Measurements from ENCODE around the gene UQCC2.

The UQCC2 gene

GRCh38 chr6:33747823-33748222 lies 36.3 kb upstream of the UQCC2 start:
- H3K4me1 Mint-ChIP-seq (ENCODE audit: low read depth) = peaks cover 3% of the 10 kb centered on the region
- H3K27ac Mint-ChIP-seq = no peak overlapping the region

GRCh38 chr6:33746651-33747100 lies 35.2 kb upstream of the UQCC2 start, which contains the start of gene IP6K3:
IP6K3 (minus strand) TSS chr6:33746905; CDS start chr6:33735476, 11,429 bp downstream.
- H3K27me3 Mint-ChIP-seq = peaks cover 2% of the 10 kb centered on the region

More at GRCh38 chr6:33747823-33748222, 36.3 kb upstream of the UQCC2 start:
- Mint-ChIP-seq H3K9me3 (ENCODE audit: low read depth) (no peaks in the 10 kb centered on the region), H3K36me3 (no peaks in the 10 kb centered on the region), H3K4me3 (no peak overlapping the region), H3K27me3 (no peaks in the 10 kb centered on the region)

DNA sequence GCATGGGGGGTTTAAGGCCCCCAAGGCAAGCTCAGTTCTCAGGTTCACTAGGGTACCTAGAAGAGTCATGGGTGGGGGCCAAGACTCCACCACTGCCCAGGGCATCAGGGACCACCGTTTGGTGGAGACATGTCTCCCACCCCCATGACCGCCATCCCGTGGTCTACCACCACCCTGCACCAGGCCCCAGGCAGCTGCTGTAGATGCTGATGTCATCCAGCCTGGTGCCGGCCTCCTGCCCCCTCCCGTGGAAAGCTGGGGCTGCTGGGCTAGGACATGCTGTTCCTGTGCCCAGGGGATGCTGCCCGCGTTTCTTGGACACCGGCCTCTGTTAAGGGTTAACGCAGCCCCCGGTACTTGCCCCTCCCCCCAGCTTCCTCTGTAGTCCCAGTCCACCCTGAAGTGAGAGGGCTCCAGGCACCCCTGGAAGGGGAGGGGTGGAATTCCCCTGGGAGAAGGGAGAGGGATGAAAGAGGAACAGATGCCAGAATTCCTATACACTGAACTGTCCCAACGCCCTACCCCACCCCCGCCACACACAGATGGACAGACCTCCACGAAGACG lies 34.6 kb upstream of the UQCC2 start:
- no peaks in the 10 kb centered on the region for H3K9me3 Mint-ChIP-seq (ENCODE audit: low read depth)
- no peaks in the 10 kb centered on the region for H3K36me3 Mint-ChIP-seq
- peaks cover 3% of the 10 kb centered on the region for H3K4me1 Mint-ChIP-seq (ENCODE audit: low read depth)
- H3K27ac Mint-ChIP-seq = no peak overlapping the region
- no peak overlapping the region for H3K4me3 Mint-ChIP-seq
- H3K27me3 Mint-ChIP-seq = peaks cover 2% of the 10 kb centered on the region

More at GRCh38 chr6:33746651-33747100, 35.2 kb upstream of the UQCC2 start, which contains the start of gene IP6K3:
- H3K36me3 Mint-ChIP-seq = no peaks in the 10 kb centered on the region
- H3K4me1 Mint-ChIP-seq (ENCODE audit: low read depth) = peaks cover 3% of the 10 kb centered on the region
- H3K27ac Mint-ChIP-seq = no peak within 1 kb of the TSS
- H3K4me3 Mint-ChIP-seq = no peak within 1 kb of the TSS
- H3K9me3 Mint-ChIP-seq (ENCODE audit: low read depth) = no peaks in the 10 kb centered on the region

DNA sequence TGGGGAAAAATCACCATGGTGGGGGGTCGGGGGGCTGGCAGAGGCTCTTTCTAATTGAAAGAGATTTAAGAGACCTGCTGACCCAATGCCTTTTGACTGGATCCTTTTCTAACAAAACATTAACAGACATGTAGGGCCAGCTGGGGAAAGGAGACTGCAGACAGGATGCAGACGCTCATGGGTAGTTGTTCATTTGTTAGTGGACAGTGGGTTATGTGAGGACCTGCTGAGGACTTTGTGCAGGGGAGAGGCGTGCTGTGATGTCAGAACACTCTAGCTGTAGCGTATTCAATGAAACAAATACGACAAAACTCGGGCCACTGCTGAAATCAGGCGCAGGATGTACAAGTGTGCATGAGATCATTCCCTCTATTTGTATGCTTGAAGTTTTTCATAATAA lies 34.0 kb upstream of the UQCC2 start:
- Mint-ChIP-seq H3K4me3 (no peak overlapping the region), H3K27ac (no peak overlapping the region), H3K27me3 (peaks cover 2% of the 10 kb centered on the region), H3K9me3 (ENCODE audit: low read depth) (no peaks in the 10 kb centered on the region), H3K4me1 (ENCODE audit: low read depth) (peaks cover 3% of the 10 kb centered on the region), H3K36me3 (no peaks in the 10 kb centered on the region)

DNA sequence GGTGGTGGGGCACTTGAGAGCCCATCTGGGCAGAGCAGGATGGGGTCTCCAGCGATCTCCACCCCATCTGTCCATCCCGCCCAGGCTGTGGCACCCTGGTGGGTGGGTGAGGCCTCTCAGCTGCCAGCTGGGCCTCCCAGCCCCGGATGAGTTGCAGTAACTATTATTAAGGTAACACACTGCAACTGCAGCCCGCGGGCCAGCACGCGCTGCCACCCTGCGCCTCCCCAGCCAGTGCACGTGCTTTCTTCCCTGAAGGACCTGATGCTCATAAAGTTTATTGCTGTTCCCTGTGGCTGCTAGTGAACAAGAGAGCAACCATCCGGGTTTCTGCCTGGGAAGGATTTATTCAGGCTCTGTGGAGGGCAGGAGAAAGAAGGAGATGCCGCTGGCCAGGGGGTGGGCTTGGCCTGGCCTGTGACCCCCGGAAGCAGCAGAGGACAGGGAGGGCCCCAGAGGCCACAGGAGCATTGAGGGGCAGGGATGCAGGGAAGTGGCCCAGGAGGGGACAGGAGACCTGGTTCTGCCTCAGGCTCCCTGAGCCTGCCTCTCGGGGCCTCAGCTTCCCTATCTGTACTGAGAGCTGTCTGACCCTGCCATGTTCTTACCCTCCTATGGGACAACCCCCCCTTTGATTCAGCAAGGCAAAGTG lies 33.5 kb upstream of the UQCC2 start:
- no peak overlapping the region for H3K4me3 Mint-ChIP-seq
- H3K27me3 Mint-ChIP-seq = peaks cover 2% of the 10 kb centered on the region
- H3K9me3 Mint-ChIP-seq (ENCODE audit: low read depth) = no peaks in the 10 kb centered on the region
- no peaks in the 10 kb centered on the region for H3K36me3 Mint-ChIP-seq
- peaks cover 3% of the 10 kb centered on the region for H3K4me1 Mint-ChIP-seq (ENCODE audit: low read depth)
- H3K27ac Mint-ChIP-seq = no peak overlapping the region

GRCh38 chr6:33744001-33744848 lies 32.7 kb upstream of the UQCC2 start:
- no peaks in the 10 kb centered on the region for H3K36me3 Mint-ChIP-seq
- peaks cover 2% of the 10 kb centered on the region for H3K27me3 Mint-ChIP-seq
- no peaks in the 10 kb centered on the region for H3K9me3 Mint-ChIP-seq (ENCODE audit: low read depth)
- H3K4me3 Mint-ChIP-seq = no peak overlapping the region
- H3K27ac Mint-ChIP-seq = no peak overlapping the region
- peaks cover 3% of the 10 kb centered on the region for H3K4me1 Mint-ChIP-seq (ENCODE audit: low read depth)

DNA sequence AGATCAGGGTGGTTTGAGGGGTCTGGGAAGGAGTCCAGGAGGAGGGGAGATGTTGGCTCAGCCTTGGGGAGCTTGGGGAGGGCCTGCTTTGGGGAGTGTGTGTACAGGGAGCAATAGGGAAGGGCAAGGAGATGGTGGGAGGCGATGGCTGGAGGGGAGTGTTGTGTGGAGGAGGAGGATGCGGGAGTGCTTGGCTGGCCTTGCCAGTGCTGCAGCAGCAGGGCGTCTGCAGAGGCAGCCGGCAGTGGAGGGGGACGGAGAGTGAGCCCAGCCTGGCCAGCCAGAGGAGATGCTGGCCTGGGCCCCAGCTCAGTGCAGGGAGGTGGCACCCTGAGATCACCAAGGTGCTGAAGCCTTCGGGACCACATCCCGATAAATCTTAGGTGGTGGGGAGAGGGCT lies 31.3 kb upstream of the UQCC2 start:
- Mint-ChIP-seq H3K27ac (no peak overlapping the region), H3K27me3 (peaks cover 2% of the 10 kb centered on the region), H3K4me1 (ENCODE audit: low read depth) (peaks cover 3% of the 10 kb centered on the region), H3K4me3 (no peak overlapping the region), H3K36me3 (no peaks in the 10 kb centered on the region), H3K9me3 (ENCODE audit: low read depth) (no peaks in the 10 kb centered on the region)

- Mint-ChIP-seq H3K4me3 (no peak overlapping the region), H3K27ac (no peak overlapping the region), H3K36me3 (no peaks in the 10 kb centered on the region), H3K9me3 (ENCODE audit: low read depth) (no peaks in the 10 kb centered on the region), H3K4me1 (ENCODE audit: low read depth) (peaks cover 3% of the 10 kb centered on the region), H3K27me3 (peaks cover 2% of the 10 kb centered on the region)
Observed at GRCh38 chr6:33742092-33742491, 30.6 kb upstream of the UQCC2 start.

DNA sequence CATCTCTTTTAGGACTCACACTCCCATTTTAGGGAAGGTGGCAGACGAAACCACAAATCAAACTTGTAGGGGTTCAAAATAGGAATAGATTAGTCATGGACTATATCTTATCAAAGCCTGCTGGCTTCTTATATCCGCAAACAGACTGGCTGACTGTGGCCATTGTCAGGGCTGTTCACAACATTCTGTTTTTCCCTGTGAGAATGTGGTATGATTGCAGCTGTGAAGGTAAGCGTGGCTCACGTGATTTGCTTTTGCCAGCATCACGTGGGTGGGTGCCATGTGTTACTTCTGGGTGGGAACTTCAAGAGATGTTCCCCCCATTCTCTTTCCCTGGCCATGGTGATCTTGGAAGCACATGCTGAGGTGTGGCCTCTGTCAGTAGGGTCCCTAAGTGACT lies 29.3 kb upstream of the UQCC2 start:
- H3K27ac Mint-ChIP-seq = no peak overlapping the region
- peaks cover 3% of the 10 kb centered on the region for H3K4me1 Mint-ChIP-seq (ENCODE audit: low read depth)
- no peaks in the 10 kb centered on the region for H3K9me3 Mint-ChIP-seq (ENCODE audit: low read depth)
- H3K27me3 Mint-ChIP-seq = peaks cover 2% of the 10 kb centered on the region
- H3K4me3 Mint-ChIP-seq = no peak overlapping the region
- H3K36me3 Mint-ChIP-seq = no peaks in the 10 kb centered on the region

GRCh38 chr6:33740204-33740608 lies 28.7 kb upstream of the UQCC2 start:
- Mint-ChIP-seq H3K27me3 (peaks cover 2% of the 10 kb centered on the region), H3K36me3 (no peaks in the 10 kb centered on the region), H3K27ac (no peak overlapping the region), H3K4me3 (no peak overlapping the region), H3K4me1 (ENCODE audit: low read depth) (peaks cover 3% of the 10 kb centered on the region), H3K9me3 (ENCODE audit: low read depth) (no peaks in the 10 kb centered on the region)

DNA sequence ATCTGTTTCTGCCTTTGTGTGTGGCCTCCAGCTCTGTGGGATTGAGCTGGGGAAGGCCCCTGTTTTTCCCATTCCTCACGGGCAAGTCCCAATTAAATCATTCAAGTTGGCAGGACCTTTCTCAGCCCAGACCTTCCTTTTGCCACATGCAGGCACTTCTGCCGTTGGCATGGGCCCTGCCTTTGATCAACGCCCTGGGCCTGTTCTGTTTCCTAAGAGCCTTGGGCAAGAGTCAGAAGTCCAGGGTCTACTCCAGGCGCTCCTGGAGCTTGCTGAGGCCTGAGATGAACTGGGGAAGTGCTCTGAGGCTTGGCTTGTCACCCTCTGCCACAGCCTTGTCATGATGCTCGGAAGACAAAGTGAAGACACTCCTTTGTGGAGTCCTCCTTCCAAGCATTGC lies 28.1 kb upstream of the UQCC2 start:
- H3K4me3 Mint-ChIP-seq = no peak overlapping the region
- no peak overlapping the region for H3K27ac Mint-ChIP-seq
- H3K36me3 Mint-ChIP-seq = no peaks in the 10 kb centered on the region
- H3K27me3 Mint-ChIP-seq = peaks cover 2% of the 10 kb centered on the region
- H3K9me3 Mint-ChIP-seq (ENCODE audit: low read depth) = no peaks in the 10 kb centered on the region
- H3K4me1 Mint-ChIP-seq (ENCODE audit: low read depth) = peaks cover 3% of the 10 kb centered on the region

- no peak overlapping the region for H3K27ac Mint-ChIP-seq
- H3K4me3 Mint-ChIP-seq = no peak overlapping the region
- peaks cover 2% of the 10 kb centered on the region for H3K27me3 Mint-ChIP-seq
- no peaks in the 10 kb centered on the region for H3K36me3 Mint-ChIP-seq
- no peaks in the 10 kb centered on the region for H3K4me1 Mint-ChIP-seq (ENCODE audit: low read depth)
- H3K9me3 Mint-ChIP-seq (ENCODE audit: low read depth) = no peaks in the 10 kb centered on the region
Observed at GRCh38 chr6:33738879-33739278, 27.4 kb upstream of the UQCC2 start.

DNA sequence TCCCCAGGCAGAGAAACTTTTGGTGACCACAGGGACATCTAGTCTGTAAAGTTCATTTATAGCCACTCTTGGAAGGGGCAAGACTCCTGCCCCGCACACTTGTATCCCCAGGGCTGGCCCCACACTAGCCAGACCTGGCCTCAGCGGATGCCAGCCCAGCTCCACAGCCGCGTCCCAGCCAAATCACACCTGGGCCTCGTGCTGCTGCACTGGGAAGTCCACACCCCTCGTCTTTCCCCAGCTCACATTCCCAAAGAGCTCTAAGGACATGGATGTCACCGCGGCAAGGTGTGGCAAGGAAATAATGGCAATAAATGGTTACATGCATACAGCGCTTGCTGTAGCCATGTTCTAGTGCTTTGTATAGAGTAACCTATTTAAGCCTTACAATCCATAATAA lies 26.7 kb upstream of the UQCC2 start:
- H3K4me1 Mint-ChIP-seq (ENCODE audit: low read depth) = no peaks in the 10 kb centered on the region
- no peak overlapping the region for H3K4me3 Mint-ChIP-seq
- H3K36me3 Mint-ChIP-seq = no peaks in the 10 kb centered on the region
- no peaks in the 10 kb centered on the region for H3K9me3 Mint-ChIP-seq (ENCODE audit: low read depth)
- H3K27me3 Mint-ChIP-seq = peaks cover 2% of the 10 kb centered on the region
- no peak overlapping the region for H3K27ac Mint-ChIP-seq

- no peak overlapping the region for H3K27ac Mint-ChIP-seq
- H3K4me1 Mint-ChIP-seq (ENCODE audit: low read depth) = no peaks in the 10 kb centered on the region
- no peak overlapping the region for H3K4me3 Mint-ChIP-seq
- no peaks in the 10 kb centered on the region for H3K36me3 Mint-ChIP-seq
- H3K27me3 Mint-ChIP-seq = no peaks in the 10 kb centered on the region
- no peaks in the 10 kb centered on the region for H3K9me3 Mint-ChIP-seq (ENCODE audit: low read depth)
Observed at GRCh38 chr6:33737267-33738026, 25.9 kb upstream of the UQCC2 start.

GRCh38 chr6:33735216-33735615 lies 23.7 kb upstream of the UQCC2 start:
- no peak overlapping the region for H3K4me3 Mint-ChIP-seq

More at GRCh38 chr6:33735216-33735615, 23.7 kb upstream of the UQCC2 start:
- H3K36me3 Mint-ChIP-seq = no peaks in the 10 kb centered on the region
- H3K27ac Mint-ChIP-seq = no peak overlapping the region
- H3K4me1 Mint-ChIP-seq (ENCODE audit: low read depth) = no peaks in the 10 kb centered on the region
- no peaks in the 10 kb centered on the region for H3K27me3 Mint-ChIP-seq
- H3K9me3 Mint-ChIP-seq (ENCODE audit: low read depth) = no peaks in the 10 kb centered on the region

Measured in activated naive CD8-positive, alpha-beta T cell (primary cell).